Epithelial cell of proximal tubule (primary cell): Measurements from ENCODE around the gene LHX3. TPM values are rescaled to one million over a fixed set of nuclear protein-coding genes. Genes with fewer than 3 reads are reported as not detected.

Source experiments
- DNase-seq: peaks from one replicate; pipeline ENCODE4 v3.0.0-alpha.2; 2011; ENCODE audit warnings: low read depth
- H3K4me3 ChIP-seq: 2 replicates; pipeline ENCODE4 v1.5.1; 2011; ENCODE audit warnings: low read depth, mild to moderate bottlenecking, low read length
- CTCF ChIP-seq: conservative IDR thresholded peaks from 2 replicates; pipeline ENCODE4 v1.5.1; 2012; ENCODE audit warnings: low read depth, mild to moderate bottlenecking, low read length
- total RNA-seq: library from RNA; depleted of rRNA; stranded (reverse); fragments of >200 nt; gene quantifications from 2 replicates; pipeline ENCODE4 v1.2.3, GENCODE V29; 2015

Gene LHX3
- total RNA-seq, 1 donor from 2014 or later, result not detected

- no peak for TF ChIP-seq CTCF
- no peak for DNase-seq
- H3K4me3 ChIP-seq, result no peak overlapping the region
Measured at GRCh38 chr9:136193891-136194279, 11.0 kb downstream of the LHX3 start.

GRCh38 chr9:136193127-136193890 is 11.6 kb downstream of the LHX3 start:
- no peak overlapping the region for H3K4me3 ChIP-seq
- no peak for DNase-seq
- TF ChIP-seq CTCF, result no peak

GRCh38 chr9:136192289-136193126 is 12.4 kb downstream of the LHX3 start:
- no peak for TF ChIP-seq CTCF

GRCh38 chr9:136191960-136192286 is 13.0 kb downstream of the LHX3 start:
- DNase-seq, result no peak
- no peak for TF ChIP-seq CTCF
- H3K4me3 ChIP-seq, result no peak overlapping the region

More at GRCh38 chr9:136192289-136193126, 12.4 kb downstream of the LHX3 start:
- H3K4me3 ChIP-seq, result no peak overlapping the region
- DNase-seq, result no peak

- no peak for DNase-seq
- TF ChIP-seq CTCF, result no peak
- H3K4me3 ChIP-seq, result no peak overlapping the region
Measured at GRCh38 chr9:136191099-136191959, 13.6 kb downstream of the LHX3 start.

- TF ChIP-seq CTCF, result no peak
- H3K4me3 ChIP-seq, result no peak overlapping the region
- DNase-seq, result no peak
Measured at GRCh38 chr9:136190656-136191055, 14.3 kb downstream of the LHX3 start.
